GM21515 (cell line): ENCODE data around the gene SLMAP.

Source experiments
- ATAC-seq: cut with Tn5 transposase; IDR thresholded peaks from one replicate; pipeline ENCODE4 v1.9.1; 2021; ENCODE audit not compliant: unreplicated experiment

SLMAP gene

DNA sequence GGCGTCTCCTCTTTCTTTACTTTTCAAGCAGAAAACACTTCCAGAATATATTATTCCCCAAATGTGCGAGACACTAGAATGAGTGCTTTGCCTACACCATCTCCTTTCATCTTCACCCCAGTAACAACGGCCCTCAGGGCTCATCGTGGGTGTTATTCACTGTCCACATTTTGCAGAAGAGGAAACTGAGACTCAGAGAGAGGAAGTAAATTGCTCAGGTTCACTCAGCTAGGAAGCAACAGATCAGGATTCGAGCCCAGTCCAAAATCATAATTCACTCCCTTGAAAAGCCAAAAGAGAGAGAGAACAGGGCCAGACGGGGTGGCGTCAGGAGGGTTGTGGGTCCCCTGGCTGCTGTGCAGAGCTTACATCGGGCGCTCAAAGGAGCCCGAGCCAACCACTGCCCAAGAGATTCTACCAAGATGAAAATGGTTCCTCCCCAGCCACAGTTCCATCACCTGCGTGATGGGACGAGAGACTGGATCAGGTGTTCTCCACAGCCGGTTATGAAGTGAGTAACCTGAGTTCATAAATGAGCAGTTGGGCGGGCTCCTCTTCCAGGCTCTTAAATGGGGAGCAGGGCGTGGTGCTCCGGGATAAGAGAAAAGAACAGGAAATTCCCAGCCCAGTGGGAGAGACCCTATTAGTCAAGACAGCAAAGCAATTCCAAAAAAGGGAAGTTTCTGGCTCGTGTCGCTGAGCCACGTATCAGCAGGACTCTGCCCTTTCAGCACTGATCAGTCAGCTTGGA, 203.5 kb downstream of the SLMAP start:
- ATAC-seq, result no peak

DNA sequence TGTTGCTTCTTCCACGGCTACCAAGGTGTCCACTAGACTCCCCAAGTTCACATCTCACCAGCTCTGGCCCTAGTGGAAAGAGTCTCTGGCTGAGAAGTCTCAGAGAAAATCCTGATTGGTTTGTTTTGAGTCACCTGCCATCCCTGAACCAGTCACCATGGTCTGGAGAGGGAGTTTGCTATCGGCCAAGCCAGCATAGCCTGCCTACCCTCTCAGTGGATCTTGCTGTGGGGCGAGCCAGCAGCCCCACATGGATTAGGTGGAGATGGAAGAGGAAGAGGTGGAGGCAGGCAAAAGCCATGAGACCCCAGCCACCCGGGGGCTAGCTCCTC, 204.0 kb downstream of the SLMAP start:
- ATAC-seq, result no peak

DNA sequence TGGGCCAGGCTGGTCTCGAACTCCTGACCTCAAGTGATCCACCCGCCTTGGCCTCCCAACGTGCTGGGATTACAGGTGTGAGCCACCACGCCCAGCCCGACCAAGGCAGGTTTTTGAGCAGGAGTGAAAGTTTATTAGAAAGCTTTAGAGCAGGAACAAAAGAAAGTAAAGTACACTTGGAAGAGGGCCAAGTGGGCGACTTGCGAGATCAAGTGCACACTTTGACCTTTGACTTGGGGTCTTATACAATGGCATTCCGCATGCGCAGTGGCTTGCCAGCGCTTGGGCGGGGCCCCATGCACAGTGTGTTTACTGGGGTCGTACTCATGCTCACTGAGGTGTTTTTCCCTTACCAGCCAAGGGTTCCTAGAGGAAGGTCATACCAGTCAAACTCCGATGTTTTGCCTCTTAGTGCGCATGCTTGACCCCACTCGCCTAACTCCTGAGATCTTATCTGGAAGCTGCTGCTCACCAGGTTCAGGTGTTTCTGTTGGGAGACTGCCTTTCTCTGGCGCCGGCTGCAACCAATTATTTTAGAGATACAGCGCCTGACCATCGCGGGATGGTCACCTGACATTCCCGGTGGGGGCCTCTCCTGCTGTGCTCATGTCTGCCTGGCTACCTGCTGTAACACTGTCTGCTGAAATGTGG, 205.2 kb downstream of the SLMAP start:
- no peak for ATAC-seq

DNA sequence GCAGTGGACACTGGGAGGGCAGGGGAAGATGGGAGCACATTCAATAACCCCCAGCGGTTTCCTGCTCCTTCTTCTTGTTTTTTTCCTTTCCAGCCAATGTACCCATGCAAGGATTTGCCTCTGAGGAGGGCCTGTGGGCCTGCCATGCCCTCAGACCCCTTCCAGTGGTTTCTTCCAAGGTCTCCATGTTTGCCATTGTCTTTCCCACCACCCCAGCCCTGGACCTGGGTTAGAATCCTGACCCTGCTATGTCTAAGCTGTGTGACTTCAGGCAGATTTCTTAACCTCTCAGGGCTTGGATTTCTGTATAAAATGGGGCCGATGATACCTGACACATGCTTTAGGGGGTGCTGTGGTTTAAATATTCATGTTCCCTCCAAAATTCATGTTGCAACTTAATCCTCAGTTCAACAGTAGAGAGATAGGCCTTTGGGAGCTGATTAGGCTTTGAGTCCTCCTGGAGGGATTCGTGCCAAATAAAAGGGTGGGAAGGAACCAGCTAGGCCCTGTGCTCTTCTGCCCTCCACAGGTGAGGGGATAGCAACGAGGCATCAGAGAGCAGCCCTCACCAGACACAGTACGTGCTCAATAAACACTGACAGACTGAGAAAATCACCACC, 205.8 kb downstream of the SLMAP start:
- ATAC-seq, result no peak

DNA sequence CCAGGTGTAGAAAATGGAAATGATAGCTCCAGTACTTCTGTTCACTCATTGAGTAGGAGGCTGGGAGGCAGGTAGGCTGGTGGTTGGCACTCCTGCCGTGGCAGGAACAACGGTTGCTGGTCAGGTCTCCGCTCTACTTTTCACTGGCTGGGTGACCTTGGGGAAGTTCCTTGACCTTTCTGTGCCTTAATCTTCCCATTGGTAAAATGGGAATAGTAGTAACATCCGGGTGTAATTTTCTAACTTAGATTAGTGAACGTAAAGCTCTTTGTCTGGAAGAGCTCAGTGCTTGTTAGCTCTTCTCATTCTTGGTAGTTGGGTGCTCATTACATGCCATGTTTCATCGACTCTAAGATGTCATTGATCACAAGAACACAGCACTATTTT, 206.3 kb downstream of the SLMAP start:
- no peak for ATAC-seq

DNA sequence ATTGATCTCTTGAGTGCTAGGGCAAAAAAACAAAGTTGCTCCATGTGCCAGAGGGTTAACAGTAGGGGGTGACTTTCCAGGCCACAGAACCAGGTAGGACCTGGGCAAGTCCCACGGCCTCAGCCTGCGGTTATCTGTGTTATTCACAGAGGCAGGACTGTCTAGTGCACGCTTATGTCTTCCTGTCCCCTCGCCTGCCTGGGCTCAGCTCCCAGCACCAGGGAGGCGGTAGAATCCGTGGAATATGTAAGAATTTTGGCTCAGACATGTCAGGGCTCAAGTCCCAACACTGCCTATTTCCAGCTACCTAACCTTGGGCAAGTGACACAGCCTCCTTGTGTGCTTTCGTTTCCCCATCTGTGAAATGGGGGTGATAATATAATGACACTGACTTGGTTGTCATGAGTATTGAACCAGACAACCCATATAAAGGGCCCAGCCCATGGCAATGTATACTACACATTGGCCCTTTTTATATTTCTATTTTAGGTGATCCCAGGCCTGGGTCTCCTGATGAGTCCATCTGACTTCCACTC, 207.8 kb downstream of the SLMAP start:
- no peak for ATAC-seq

DNA sequence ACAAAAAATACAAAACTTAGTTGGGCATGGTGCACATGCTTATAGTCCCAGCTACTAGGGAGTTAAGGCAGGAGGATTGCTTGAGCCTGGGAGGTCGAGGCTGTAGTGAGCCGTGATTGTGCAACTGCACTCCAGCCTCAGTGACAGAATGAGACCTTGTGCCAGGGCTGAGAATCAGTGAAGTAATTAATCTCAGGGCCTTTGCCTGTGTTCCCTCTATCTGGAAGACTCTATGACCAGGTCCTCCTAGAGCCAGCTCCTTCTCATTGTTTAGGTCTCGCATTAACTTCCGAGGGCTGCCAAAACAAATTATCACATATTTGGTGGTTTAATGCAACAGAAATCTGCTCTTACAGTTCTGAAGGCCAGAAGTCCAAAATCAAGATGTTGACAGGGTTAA, 210.7 kb downstream of the SLMAP start:
- no peak for ATAC-seq

DNA sequence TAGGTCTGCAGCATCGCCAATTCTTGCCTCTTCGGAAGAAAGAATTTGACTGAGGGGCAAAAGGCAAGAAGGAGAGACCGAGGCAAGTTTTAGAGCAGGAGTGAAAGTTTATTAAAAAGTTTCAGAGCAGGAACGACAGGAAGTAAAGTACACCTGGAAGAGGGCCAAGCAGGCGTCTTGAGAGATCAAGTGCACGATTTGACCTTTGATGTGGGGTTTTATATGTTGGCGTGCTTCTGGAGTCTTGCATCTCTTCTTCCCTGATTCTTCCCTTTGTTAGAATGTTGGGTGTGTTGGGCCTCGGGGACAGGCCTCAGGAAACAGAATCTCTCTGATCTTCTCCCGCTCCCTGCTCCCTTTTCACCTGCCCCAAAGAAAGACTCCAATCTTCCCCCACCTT, 211.5 kb downstream of the SLMAP start:
- no peak for ATAC-seq

DNA sequence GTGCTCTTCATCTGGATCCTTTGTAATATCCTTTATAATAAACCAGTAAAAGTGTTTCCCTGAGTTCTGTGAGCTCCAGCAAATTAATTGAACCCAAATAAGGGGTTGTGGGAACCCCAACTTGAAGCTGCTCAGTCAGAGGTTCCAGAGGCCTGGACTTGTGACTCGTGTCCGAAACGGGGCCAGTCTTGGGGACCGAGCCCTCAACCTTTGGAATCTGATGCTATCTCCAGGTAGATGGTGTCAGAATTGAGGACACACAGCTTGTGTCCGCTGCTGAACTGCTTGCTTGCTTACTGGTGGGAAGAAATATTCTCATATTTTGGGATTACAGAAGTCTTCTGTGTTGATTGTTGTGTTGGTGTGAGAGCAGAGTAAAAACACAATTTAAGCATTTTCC, 212.4 kb downstream of the SLMAP start:
- ATAC-seq, result no peak

DNA sequence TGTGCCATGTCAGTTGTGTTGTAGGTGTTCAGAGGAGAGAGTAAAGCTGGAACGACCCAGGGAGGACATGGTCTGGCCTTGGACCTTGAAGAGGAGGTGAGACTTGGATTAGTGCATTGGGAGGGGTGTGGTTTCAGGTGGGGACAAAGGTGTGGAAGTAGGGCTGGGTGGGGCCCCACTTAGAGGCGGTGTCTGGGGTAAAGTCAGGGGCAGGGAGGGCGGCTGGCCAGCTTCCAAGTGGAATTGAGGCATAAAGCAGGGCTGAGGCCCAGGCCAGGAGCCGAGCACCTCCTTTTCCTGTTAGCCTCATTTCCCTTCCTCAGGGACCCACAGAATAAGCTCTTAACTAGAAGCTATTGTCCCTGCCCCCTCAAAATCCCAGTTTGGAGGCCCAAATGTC, 215.9 kb downstream of the SLMAP start:
- ATAC-seq, result no peak

DNA sequence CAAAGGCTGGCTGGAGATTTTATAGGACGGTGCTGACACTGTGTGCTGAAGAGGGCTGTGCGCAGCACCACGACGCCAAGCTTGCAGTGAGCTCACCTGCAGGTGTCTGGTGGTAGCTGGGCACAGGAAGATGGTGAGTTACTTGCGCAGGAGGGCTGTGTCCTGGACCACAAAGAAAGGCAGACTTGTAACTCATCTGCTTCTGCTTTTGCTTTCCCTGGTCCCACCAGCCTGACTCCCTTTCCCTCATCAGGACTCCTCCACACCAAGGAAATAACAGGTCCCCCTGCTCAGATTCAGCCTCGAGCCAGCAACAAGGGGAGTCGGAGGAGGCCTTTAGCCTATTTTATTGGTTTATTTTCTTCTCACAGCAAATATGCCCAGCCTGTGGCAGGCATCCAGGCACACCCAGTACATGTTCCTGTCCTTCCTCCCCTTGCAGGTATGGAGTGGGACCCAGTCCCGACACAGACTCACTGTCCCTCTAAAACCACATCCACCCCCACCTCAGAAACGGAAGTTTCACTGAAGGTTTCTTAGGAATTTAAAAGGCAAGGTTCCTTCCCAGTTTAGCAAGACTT, 216.5 kb downstream of the SLMAP start:
- ATAC-seq, result no peak

DNA sequence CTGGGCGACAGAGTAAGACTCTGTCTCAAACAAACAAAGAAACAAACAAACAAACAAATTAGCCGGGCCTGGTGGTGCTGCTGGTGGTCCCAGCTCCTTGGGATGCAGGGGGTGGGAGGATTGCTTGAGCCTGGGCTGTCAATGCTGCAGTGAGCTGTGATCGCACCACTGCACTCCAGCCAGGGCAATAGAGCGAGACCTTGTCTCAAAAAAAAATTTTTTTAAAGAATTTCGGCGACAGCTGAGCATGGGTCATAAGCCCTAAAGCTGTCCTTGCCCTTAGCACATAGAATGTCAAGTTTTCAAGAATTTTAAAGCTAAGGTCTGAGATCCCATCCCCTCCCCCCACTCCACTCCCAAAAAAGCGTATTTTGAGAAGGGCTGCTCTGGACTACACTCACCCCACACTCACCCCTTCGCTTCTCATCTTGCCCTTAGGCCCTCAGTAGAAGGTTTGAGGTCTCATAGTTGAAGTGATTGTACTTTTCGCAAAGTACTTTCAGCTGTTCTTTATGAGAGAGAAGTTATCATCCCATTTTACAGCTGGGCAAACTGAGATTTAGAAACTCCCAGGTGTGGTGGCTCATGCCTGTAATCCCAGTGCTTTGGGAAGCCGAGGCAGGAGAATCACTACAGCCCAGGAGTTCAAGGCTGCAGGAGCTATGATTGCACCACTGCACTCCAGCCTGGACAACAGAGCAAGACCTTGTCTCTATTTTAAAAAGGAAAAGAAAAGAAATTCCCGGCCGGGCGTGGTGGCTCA, 217.8 kb downstream of the SLMAP start:
- ATAC-seq, result no peak

DNA sequence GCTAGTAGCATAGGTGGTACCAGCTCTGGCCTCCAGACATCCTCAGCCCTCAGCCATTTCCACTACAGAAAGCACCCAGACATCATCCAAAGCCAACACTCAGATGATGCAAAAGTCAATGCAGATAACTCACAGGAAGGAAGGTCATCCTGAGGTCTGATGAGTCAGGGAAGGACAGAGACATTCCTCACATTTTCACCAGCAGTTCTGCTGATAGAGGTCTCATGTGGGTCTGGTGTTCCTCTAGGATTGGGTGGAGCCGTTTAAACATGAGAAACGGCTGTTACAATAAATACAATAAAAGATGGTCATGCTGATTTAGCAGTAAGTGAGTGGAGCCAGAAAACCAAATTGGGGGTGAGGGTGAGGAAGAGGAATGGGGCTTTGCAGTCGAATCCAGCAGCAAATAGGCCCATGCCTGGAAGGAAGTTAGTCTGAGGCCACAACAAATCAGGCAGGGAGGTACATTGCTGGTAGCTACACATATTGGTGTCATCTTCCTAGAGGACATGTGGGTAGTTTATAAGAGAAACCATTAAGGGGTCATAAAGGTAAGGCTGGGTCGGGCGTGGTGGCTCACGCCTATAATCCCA, 218.8 kb downstream of the SLMAP start:
- no peak for ATAC-seq

DNA sequence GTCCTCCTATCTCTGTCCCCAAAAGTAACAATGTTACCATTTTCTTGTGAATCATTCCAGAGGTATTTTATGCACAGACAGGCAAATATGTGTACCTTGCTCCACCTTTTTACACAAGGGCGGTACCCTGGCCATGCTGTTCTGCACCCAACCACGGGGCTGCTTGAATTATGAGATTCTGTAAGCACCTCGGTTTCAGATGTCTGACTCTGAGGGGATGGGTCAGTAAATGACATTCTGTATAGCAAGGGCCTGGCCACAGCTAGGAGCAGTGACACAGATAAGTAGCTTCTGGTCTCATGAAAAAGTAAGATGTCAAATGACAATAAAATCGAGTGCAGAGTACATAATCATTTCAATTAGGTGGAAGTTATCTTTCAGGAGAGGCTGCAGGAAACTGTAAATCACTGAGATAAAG, 221.7 kb downstream of the SLMAP start:
- no peak for ATAC-seq

DNA sequence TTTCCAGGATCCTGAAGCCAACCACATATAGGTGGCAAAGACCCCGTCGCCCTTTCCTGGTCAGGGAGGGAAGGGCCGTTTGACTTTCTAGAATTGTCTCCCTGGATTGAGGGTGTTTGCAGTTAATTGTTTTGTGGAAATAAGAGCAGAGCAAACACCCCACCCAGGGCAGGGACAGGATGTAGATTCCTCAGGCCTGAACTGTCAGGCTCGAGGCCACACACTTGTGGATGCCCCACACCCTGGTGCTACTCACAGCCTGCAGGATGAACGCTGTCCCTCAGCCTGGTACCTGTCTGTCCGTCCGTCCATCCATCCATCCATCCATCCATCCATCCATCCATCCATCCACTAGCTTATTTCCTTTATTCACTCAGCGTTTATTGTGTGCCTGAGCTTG, 222.2 kb downstream of the SLMAP start:
- ATAC-seq, result no peak
